SU-DHL-6 (cell line): ENCODE data around the gene DACH1.

ENCODE experiments used
- H2AFZ ChIP-seq: fragments of 200-600 bp; sonication (generic); 2 replicates; pipeline ENCODE4 v1.6.1; 2014; ENCODE audit warnings: low read depth, mild to moderate bottlenecking, moderate library complexity, mixed read lengths, antibody characterized with exemption, low read length; ENCODE audit not compliant: severe bottlenecking
- H3F3A ChIP-seq: fragments of 200-600 bp; shearing (Covaris generic); 2 replicates; pipeline ENCODE4 v1.6.0; 2016; ENCODE audit warnings: antibody characterized with exemption, mild to moderate bottlenecking; ENCODE audit not compliant: insufficient read depth
- H3K27ac ChIP-seq: fragments of 200-600 bp; sonication (generic); 2 replicates; pipeline ENCODE4 v1.5.1; 2016; ENCODE audit warnings: low read depth, mild to moderate bottlenecking, low read length, moderate library complexity, mixed read lengths
- H3K27me3 ChIP-seq: fragments of 200-600 bp; sonication (generic), shearing (Covaris generic); 2 replicates; pipeline ENCODE4 v1.6.0; 2014; ENCODE audit warnings: mild to moderate bottlenecking, low read length
- H3K36me3 ChIP-seq: fragments of 200-600 bp; sonication (generic); 2 replicates; pipeline ENCODE4 v1.6.1; 2014; ENCODE audit warnings: mild to moderate bottlenecking, low read length, mixed read lengths
- H3K4me2 ChIP-seq: fragments of 300-600, 200-600 bp; shearing (Covaris generic), sonication (generic); 2 replicates; pipeline ENCODE4 v1.6.0; 2014; ENCODE audit warnings: low read length, low read depth, mild to moderate bottlenecking; ENCODE audit not compliant: poor library complexity, severe bottlenecking
- H3K4me3 ChIP-seq: fragments of 200-600 bp; sonication (generic); 2 replicates; pipeline ENCODE4 v1.5.1; 2014; ENCODE audit warnings: antibody characterized with exemption, low read length, mild to moderate bottlenecking, mixed read lengths; ENCODE audit not compliant: insufficient read depth, poor library complexity, severe bottlenecking
- H3K79me2 ChIP-seq: fragments of 200-600 bp; sonication (generic); 2 replicates; pipeline ENCODE4 v1.6.1; 2014; ENCODE audit warnings: mild to moderate bottlenecking, low read length, moderate library complexity; ENCODE audit not compliant: insufficient read depth
- H3K9ac ChIP-seq: fragments of 200-600 bp; sonication (generic); 2 replicates; pipeline ENCODE4 v1.7.0; 2014; ENCODE audit warnings: mild to moderate bottlenecking, low read length
- H3K9me2 ChIP-seq: fragments of 200-600 bp; sonication (generic); replicated peaks from 2 replicates; pipeline ENCODE4 v1.6.1; 2014; ENCODE audit warnings: low read length; ENCODE audit not compliant: insufficient read depth
- H3K9me3 ChIP-seq: fragments of 200-600 bp; sonication (generic); 2 replicates; pipeline ENCODE4 v1.6.1; 2014; ENCODE audit warnings: low read length, mixed read lengths; ENCODE audit not compliant: insufficient read depth
- H4K20me1 ChIP-seq: fragments of 200-600 bp; sonication (generic); 2 replicates; pipeline ENCODE4 v1.6.1; 2014; ENCODE audit warnings: low read depth, mild to moderate bottlenecking, antibody characterized with exemption, low read length, moderate library complexity, mixed read lengths
- CTCF ChIP-seq: fragments of 200-600 bp; sonication (generic); IDR thresholded peaks from one replicate; pipeline ENCODE4 v1.5.1; 2017; ENCODE audit warnings: antibody characterized with exemption, mild to moderate bottlenecking, low read length, moderate library complexity; ENCODE audit not compliant: insufficient read depth, poor library complexity, severe bottlenecking
- EZH2phosphoT487 ChIP-seq: fragments of 200-600 bp; sonication (generic), shearing (Covaris generic); conservative IDR thresholded peaks from 2 replicates; pipeline ENCODE4 v1.6.1; 2018; ENCODE audit warnings: mild to moderate bottlenecking, antibody characterized with exemption, low read length, moderate library complexity, mixed read lengths

DACH1 gene

GRCh38 chr13:71856548-71857043 lies 10.4 kb downstream of the DACH1 start:
- Histone ChIP-seq H2AFZ (no peak overlapping the region), H3K4me2 (no peak overlapping the region), H3K79me2 (no peaks in the 10 kb centered on the region), H3K9me3 (no peaks in the 10 kb centered on the region), H3K4me3 (no peak overlapping the region), H3K36me3 (no peaks in the 10 kb centered on the region), H3K27ac (no peak overlapping the region), H3F3A (no peaks in the 10 kb centered on the region), H3K9ac (no peak overlapping the region), H3K27me3 (no peaks in the 10 kb centered on the region), H3K9me2 (no peaks in the 10 kb centered on the region), H4K20me1 (no peaks in the 10 kb centered on the region)
- TF ChIP-seq CTCF (no peak), EZH2phosphoT487 (no peak)

GRCh38 chr13:71854401-71854800 lies 12.6 kb downstream of the DACH1 start:
- H4K20me1 ChIP-seq, result no peaks in the 10 kb centered on the region
- no peaks in the 10 kb centered on the region for H3K9me2 ChIP-seq
- no peak overlapping the region for H3K4me2 ChIP-seq
- no peaks in the 10 kb centered on the region for H3K36me3 ChIP-seq
- no peaks in the 10 kb centered on the region for H3F3A ChIP-seq
- H3K27me3 ChIP-seq, result no peaks in the 10 kb centered on the region
- no peak overlapping the region for H3K9ac ChIP-seq
- no peak overlapping the region for H3K4me3 ChIP-seq
- TF ChIP-seq EZH2phosphoT487 (no peak), CTCF (no peak)
- no peak overlapping the region for H3K27ac ChIP-seq
- no peaks in the 10 kb centered on the region for H3K9me3 ChIP-seq
- H2AFZ ChIP-seq, result no peak overlapping the region
- H3K79me2 ChIP-seq, result no peaks in the 10 kb centered on the region

GRCh38 chr13:71853725-71854124 lies 13.3 kb downstream of the DACH1 start:
- Histone ChIP-seq H4K20me1 (no peaks in the 10 kb centered on the region), H3K79me2 (no peaks in the 10 kb centered on the region)
- TF ChIP-seq CTCF, result no peak
- no peak for TF ChIP-seq EZH2phosphoT487

More at GRCh38 chr13:71853725-71854124, 13.3 kb downstream of the DACH1 start:
- no peaks in the 10 kb centered on the region for H3K36me3 ChIP-seq
- no peaks in the 10 kb centered on the region for H3K9me2 ChIP-seq
- no peak overlapping the region for H3K9ac ChIP-seq
- H3K27ac ChIP-seq, result no peak overlapping the region
- H2AFZ ChIP-seq, result no peak overlapping the region
- H3K4me3 ChIP-seq, result no peak overlapping the region
- H3K4me2 ChIP-seq, result no peak overlapping the region
- H3K9me3 ChIP-seq, result no peaks in the 10 kb centered on the region
- no peaks in the 10 kb centered on the region for H3K27me3 ChIP-seq
- no peaks in the 10 kb centered on the region for H3F3A ChIP-seq
